ENCODE measurements around the gene CLMN. TPM values are rescaled to one million over a fixed set of nuclear protein-coding genes. Genes with fewer than 3 reads are reported as not detected.

CLMN gene
- total and polyA plus RNA-seq, 2 of the 13 experiments (the other 11 are each of a cell fraction or from before 2014, with no cell fraction given): 15.1 to 16.7 TPM

GRCh38 chr14:95188380-95188779, 131.3 kb downstream of the CLMN start:
- 81% methylated on average over 3 of the region's 3 CpGs for WGBS (ENCODE audit: low lambda C conversion rate)

GRCh38 chr14:95185767-95186392, 133.8 kb downstream of the CLMN start:
- H3K4me3 ChIP-seq (replicated peaks in 1 of 3; ENCODE audit: insufficient read depth in 1 of 3, low read depth in 2 of 3, low read length in 3 of 3): no peak overlapping the region
- no peak overlapping the region for H3K27ac ChIP-seq (ENCODE audit: extremely low read length, insufficient read depth, low read length)
- in situ Hi-C loops (cut with HindIII; ENCODE audit: extremely low pct_ligation_motif_present, low pct_unique_long_range_greater_than_20kb): no loop called here
- ATAC-seq: no peak
- H4K20me1 ChIP-seq (ENCODE audit: insufficient read depth, low read length): no peaks in the 10 kb centered on the region
- WGBS (ENCODE audit: low lambda C conversion rate): 82% methylated on average over 11 of the region's 11 CpGs
- no peak overlapping the region for H3K9ac ChIP-seq (ENCODE audit: insufficient read depth, low read depth, low read length)
- no peaks in the 10 kb centered on the region for H3K79me2 ChIP-seq (ENCODE audit: insufficient read depth, low read length)
- no peak for FAIRE-seq
- H3K4me2 ChIP-seq (ENCODE audit: low read depth, low read length): no peak overlapping the region
- DNase-seq (ENCODE audit: low spot score): no peak
- no peaks in the 10 kb centered on the region for H3K36me3 ChIP-seq (replicated peaks in 1 of 2; ENCODE audit: control insufficient read depth in 1 of 2, insufficient read depth in 2 of 2, low read length in 2 of 2)
- peaks cover 35% of the 10 kb centered on the region for H3K4me1 ChIP-seq (ENCODE audit: insufficient read depth, low read length)
- BruUV-seq (replicated peaks): no TSS peak
- peaks cover 9% of the 10 kb centered on the region; the same call in 1 of the 2 replicates for H3K9me3 ChIP-seq (ENCODE audit: low read length)
- TF ChIP-seq MYNN (CRISPR knock-in tag; IDR thresholded peaks at IDR 0.05; ENCODE audit: low read depth): no peak
- no peaks in the 10 kb centered on the region for H3K27me3 ChIP-seq (ENCODE audit: control insufficient read depth in 1 of 2, insufficient read depth in 2 of 2, low read length in 2 of 2)
- ChIA-PET CTCF (ENCODE audit: low intra/inter-chr PET ratio, low total read pairs) (no interaction called here), POLR2A (no interaction called here)
- intact Hi-C loops (cut with micrococcal nuclease; ENCODE audit: unreplicated experiment): no loop called here
- no peak overlapping the region for H2AFZ ChIP-seq (ENCODE audit: low read length)

More at GRCh38 chr14:95188380-95188779, 131.3 kb downstream of the CLMN start:
- no TSS peak for BruUV-seq (replicated peaks)
- Histone ChIP-seq H3K9me3 (ENCODE audit: low read length) (peaks cover 9% of the 10 kb centered on the region; the same call in 1 of the 2 replicates), H4K20me1 (ENCODE audit: insufficient read depth, low read length) (no peaks in the 10 kb centered on the region), H3K9ac (ENCODE audit: insufficient read depth, low read depth, low read length) (no peak overlapping the region), H3K4me3 (replicated peaks in 1 of 3; ENCODE audit: insufficient read depth in 1 of 3, low read depth in 2 of 3, low read length in 3 of 3) (no peak overlapping the region), H3K27ac (ENCODE audit: extremely low read length, insufficient read depth, low read length) (no peak overlapping the region), H3K4me1 (ENCODE audit: insufficient read depth, low read length) (peaks cover 22% of the 10 kb centered on the region), H3K4me2 (ENCODE audit: low read depth, low read length) (no peak overlapping the region), H2AFZ (ENCODE audit: low read length) (no peak overlapping the region), H3K27me3 (ENCODE audit: control insufficient read depth in 1 of 2, insufficient read depth in 2 of 2, low read length in 2 of 2) (no peaks in the 10 kb centered on the region), H3K36me3 (replicated peaks in 1 of 2; ENCODE audit: control insufficient read depth in 1 of 2, insufficient read depth in 2 of 2, low read length in 2 of 2) (no peaks in the 10 kb centered on the region), H3K79me2 (ENCODE audit: insufficient read depth, low read length) (no peaks in the 10 kb centered on the region)
- DNase-seq (ENCODE audit: low spot score): no peak
- intact Hi-C loops (cut with micrococcal nuclease; ENCODE audit: unreplicated experiment): no loop called here
- ChIA-PET POLR2A (no interaction called here), CTCF (ENCODE audit: low intra/inter-chr PET ratio, low total read pairs) (no interaction called here)
- no peak for FAIRE-seq
- ATAC-seq: no peak
- TF ChIP-seq ONECUT2 (CRISPR knock-in tag; IDR thresholded peaks at IDR 0.05) (no peak), ZSCAN20 (CRISPR knock-in tag; IDR thresholded peaks at IDR 0.05; ENCODE audit: borderline replicate concordance) (no peak), CERS6 (CRISPR knock-in tag; IDR thresholded peaks at IDR 0.05) (no peak), ZNF709 (CRISPR knock-in tag; IDR thresholded peaks at IDR 0.05) (no peak)
- TF ChIP-seq, protein P1, sequence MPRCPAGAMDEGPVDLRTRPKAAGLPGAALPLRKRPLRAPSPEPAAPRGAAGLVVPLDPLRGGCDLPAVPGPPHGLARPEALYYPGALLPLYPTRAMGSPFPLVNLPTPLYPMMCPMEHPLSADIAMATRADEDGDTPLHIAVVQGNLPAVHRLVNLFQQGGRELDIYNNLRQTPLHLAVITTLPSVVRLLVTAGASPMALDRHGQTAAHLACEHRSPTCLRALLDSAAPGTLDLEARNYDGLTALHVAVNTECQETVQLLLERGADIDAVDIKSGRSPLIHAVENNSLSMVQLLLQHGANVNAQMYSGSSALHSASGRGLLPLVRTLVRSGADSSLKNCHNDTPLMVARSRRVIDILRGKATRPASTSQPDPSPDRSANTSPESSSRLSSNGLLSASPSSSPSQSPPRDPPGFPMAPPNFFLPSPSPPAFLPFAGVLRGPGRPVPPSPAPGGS (CRISPR knock-in tag; IDR thresholded peaks at IDR 0.05): no peak
- in situ Hi-C loops (cut with HindIII; ENCODE audit: extremely low pct_ligation_motif_present, low pct_unique_long_range_greater_than_20kb): no loop called here

Measured in HepG2 (cell line).